ENCODE results near the gene NAPG.

Gene NAPG

GRCh38 chr18:10495936-10496335, 29.9 kb upstream of the NAPG start:
- Histone ChIP-seq H2AFZ (ENCODE audit: low read depth) (no peak overlapping the region), H3K4me1 (ENCODE audit: low read depth, poor library complexity, severe bottlenecking) (peaks cover 10% of the 10 kb centered on the region), H3K79me2 (ENCODE audit: insufficient read depth, low read depth) (no peaks in the 10 kb centered on the region), H3K27ac (no peak overlapping the region), H3K27me3 (ENCODE audit: insufficient read depth, low read depth) (no peaks in the 10 kb centered on the region), H3K36me3 (ENCODE audit: insufficient read depth) (no peaks in the 10 kb centered on the region), H3K9ac (no peak overlapping the region), H3K4me2 (no peak overlapping the region), H4K20me1 (ENCODE audit: insufficient read depth) (no peaks in the 10 kb centered on the region), H3K4me3 (IDR thresholded peaks at IDR 0.05; ENCODE audit: insufficient read depth, low read depth, low read length) (no peak overlapping the region)
- no peak for TF ChIP-seq CTCF (conservative IDR thresholded peaks at IDR 0.05; ENCODE audit: low read depth, low read length)

GRCh38 chr18:10497206-10497749, 28.5 kb upstream of the NAPG start:
- no peaks in the 10 kb centered on the region for H3K79me2 ChIP-seq (ENCODE audit: insufficient read depth, low read depth)
- H3K9ac ChIP-seq: no peak overlapping the region
- no peak overlapping the region for H2AFZ ChIP-seq (ENCODE audit: low read depth)
- no peaks in the 10 kb centered on the region for H3K27me3 ChIP-seq (ENCODE audit: insufficient read depth, low read depth)
- no peak overlapping the region for H3K27ac ChIP-seq
- no peak overlapping the region for H3K4me2 ChIP-seq
- no peak overlapping the region for H3K4me3 ChIP-seq (IDR thresholded peaks at IDR 0.05; ENCODE audit: insufficient read depth, low read depth, low read length)
- no peaks in the 10 kb centered on the region for H3K36me3 ChIP-seq (ENCODE audit: insufficient read depth)
- no peaks in the 10 kb centered on the region for H3K4me1 ChIP-seq (ENCODE audit: low read depth, poor library complexity, severe bottlenecking)
- H4K20me1 ChIP-seq (ENCODE audit: insufficient read depth): no peaks in the 10 kb centered on the region
- TF ChIP-seq CTCF (conservative IDR thresholded peaks at IDR 0.05; ENCODE audit: low read depth, low read length): no peak

GRCh38 chr18:10499230-10499629, 26.6 kb upstream of the NAPG start:
- H3K4me1 ChIP-seq (ENCODE audit: low read depth, poor library complexity, severe bottlenecking): no peaks in the 10 kb centered on the region
- no peak overlapping the region for H3K27ac ChIP-seq
- TF ChIP-seq CTCF (conservative IDR thresholded peaks at IDR 0.05; ENCODE audit: low read depth, low read length): no peak
- no peak overlapping the region for H2AFZ ChIP-seq (ENCODE audit: low read depth)
- no peak overlapping the region for H3K4me3 ChIP-seq (IDR thresholded peaks at IDR 0.05; ENCODE audit: insufficient read depth, low read depth, low read length)
- H3K79me2 ChIP-seq (ENCODE audit: insufficient read depth, low read depth): no peaks in the 10 kb centered on the region
- H3K4me2 ChIP-seq: no peak overlapping the region
- H4K20me1 ChIP-seq (ENCODE audit: insufficient read depth): no peaks in the 10 kb centered on the region
- no peaks in the 10 kb centered on the region for H3K36me3 ChIP-seq (ENCODE audit: insufficient read depth)
- no peak overlapping the region for H3K9ac ChIP-seq
- H3K27me3 ChIP-seq (ENCODE audit: insufficient read depth, low read depth): no peaks in the 10 kb centered on the region

- Histone ChIP-seq H3K4me2 (no peak overlapping the region), H3K9ac (no peak overlapping the region), H3K27me3 (ENCODE audit: insufficient read depth, low read depth) (no peaks in the 10 kb centered on the region), H3K4me3 (IDR thresholded peaks at IDR 0.05; ENCODE audit: insufficient read depth, low read depth, low read length) (no peak overlapping the region), H4K20me1 (ENCODE audit: insufficient read depth) (no peaks in the 10 kb centered on the region), H3K79me2 (ENCODE audit: insufficient read depth, low read depth) (no peaks in the 10 kb centered on the region), H3K4me1 (ENCODE audit: low read depth, poor library complexity, severe bottlenecking) (no peaks in the 10 kb centered on the region), H2AFZ (ENCODE audit: low read depth) (no peak overlapping the region), H3K36me3 (ENCODE audit: insufficient read depth) (no peaks in the 10 kb centered on the region), H3K27ac (no peak overlapping the region)
- no peak for TF ChIP-seq CTCF (conservative IDR thresholded peaks at IDR 0.05; ENCODE audit: low read depth, low read length)
Observed at GRCh38 chr18:10500038-10500437, 25.8 kb upstream of the NAPG start.

Measured in KMS-11 (cell line).